Liver (tissue), 9 donors: Measurements from ENCODE around the gene TSPO2. TPM values are rescaled to one million over a fixed set of nuclear protein-coding genes. Genes with fewer than 3 reads are reported as not detected.

Experiments
- DNase-seq: peaks from one replicate; pipeline ENCODE4 v3.0.0-alpha.2; 2017; ENCODE audit warnings: low spot score
- H3K27ac ChIP-seq, 2 donors: one replicate each; pipeline ENCODE4 v1.7.0; 2013; ENCODE audit warnings: inconsistent platforms in 2 of 2, low read length in 2 of 2, control low read depth in 1 of 2, low read depth in 1 of 2, mild to moderate bottlenecking in 1 of 2
- H3K27me3 ChIP-seq, 4 donors: one replicate each; pipeline versions ENCODE4 v1.6.1 to v1.7.0; 2013; ENCODE audit warnings: low read length in 3 of 4, inconsistent platforms in 1 of 4, mild to moderate bottlenecking in 1 of 4, moderate library complexity in 1 of 4; ENCODE audit not compliant: control insufficient read depth in 4 of 4, insufficient read depth in 4 of 4
- H3K36me3 ChIP-seq, 4 donors: one replicate each; pipeline versions ENCODE4 v1.6.1 to v1.7.0; 2013; ENCODE audit warnings: low read length in 3 of 4, mild to moderate bottlenecking in 3 of 4, low read depth in 1 of 4, moderate library complexity in 1 of 4; ENCODE audit not compliant: control insufficient read depth in 4 of 4, insufficient read depth in 3 of 4
- H3K4me1 ChIP-seq, 4 donors: one replicate each; pipeline versions ENCODE4 v1.6.1 to v1.7.0; 2013; ENCODE audit warnings: low read length in 3 of 4, mild to moderate bottlenecking in 3 of 4, moderate library complexity in 1 of 4; ENCODE audit not compliant: control insufficient read depth in 4 of 4, insufficient read depth in 4 of 4
- H3K4me3 ChIP-seq, 3 donors: one replicate each; pipeline versions ENCODE4 v1.6.1 to v1.7.0; 2013; ENCODE audit warnings: low read length in 3 of 3, control low read depth in 1 of 3, low read depth in 1 of 3, mild to moderate bottlenecking in 1 of 3
- H3K9ac ChIP-seq, 2 donors: one replicate each; pipeline ENCODE4 v1.7.0; 2013; ENCODE audit warnings: low read length in 2 of 2, mild to moderate bottlenecking in 2 of 2, moderate library complexity in 2 of 2, control low read depth in 1 of 2, low read depth in 1 of 2
- H3K9me3 ChIP-seq, 4 donors: one replicate each; pipeline versions ENCODE4 v1.6.1 to v1.7.0; 2013; ENCODE audit warnings: low read length in 3 of 4; ENCODE audit not compliant: control insufficient read depth in 4 of 4
- ATF3 ChIP-seq: IDR thresholded peaks from 2 replicates; pipeline ENCODE4 v1.6.1; 2016; ENCODE audit warnings: antibody characterized with exemption
- CTCF ChIP-seq: fragments of 150-350 bp; IDR thresholded peaks from 2 replicates; pipeline ENCODE4 v1.5.1; 2017; ENCODE audit warnings: improper control_type of control experiment, low read depth, low read length; ENCODE audit not compliant: missing input control
- EGR1 ChIP-seq, 2 donors: IDR thresholded peaks; 2 replicates each; pipeline ENCODE4 v1.6.1; 2016 to 2018; ENCODE audit warnings: antibody characterized with exemption in 2 of 2, low read depth in 2 of 2
- FOXA1 ChIP-seq: IDR thresholded peaks from 2 replicates; pipeline ENCODE4 v1.6.1; 2016; ENCODE audit warnings: antibody characterized with exemption
- FOXA2 ChIP-seq: IDR thresholded peaks from 2 replicates; pipeline ENCODE4 v1.6.1; 2016; ENCODE audit warnings: antibody characterized with exemption
- GABPA ChIP-seq, 2 donors: IDR thresholded peaks in 1 of 2; conservative IDR thresholded peaks in 1 of 2; 2 replicates each; pipeline ENCODE4 v1.6.1; 2016; ENCODE audit warnings: antibody characterized with exemption in 2 of 2, mild to moderate bottlenecking in 1 of 2, moderate library complexity in 1 of 2
- HNF4A ChIP-seq, 2 donors: conservative IDR thresholded peaks; 2 replicates each; pipeline ENCODE4 v1.6.1; 2016; ENCODE audit warnings: antibody characterized with exemption in 2 of 2, mild to moderate bottlenecking in 2 of 2
- HNF4G ChIP-seq: IDR thresholded peaks from 2 replicates; pipeline ENCODE4 v1.6.1; 2016; ENCODE audit warnings: antibody characterized with exemption
- JUND ChIP-seq, 2 donors: IDR thresholded peaks; 2 replicates each; pipeline ENCODE4 v1.6.1; 2016; ENCODE audit warnings: antibody characterized with exemption in 2 of 2
- MAX ChIP-seq: IDR thresholded peaks from 2 replicates; pipeline ENCODE4 v1.6.1; 2016; ENCODE audit warnings: antibody characterized with exemption
- NR2F2 ChIP-seq: IDR thresholded peaks from 2 replicates; pipeline ENCODE4 v1.6.1; 2016; ENCODE audit warnings: antibody characterized with exemption
- RAD21 ChIP-seq, 2 donors: IDR thresholded peaks; 2 replicates each; pipeline ENCODE4 v1.6.1; 2016; ENCODE audit warnings: antibody characterized with exemption in 2 of 2, mild to moderate bottlenecking in 2 of 2
- REST ChIP-seq: IDR thresholded peaks from 2 replicates; pipeline ENCODE4 v1.6.1; 2016; ENCODE audit warnings: antibody characterized with exemption, mild to moderate bottlenecking
- RXRA ChIP-seq, 2 donors: IDR thresholded peaks; 2 replicates each; pipeline ENCODE4 v1.6.1; 2017 to 2018; ENCODE audit warnings: antibody characterized with exemption in 2 of 2, mild to moderate bottlenecking in 1 of 2
- SP1 ChIP-seq: IDR thresholded peaks from 2 replicates; pipeline ENCODE4 v1.6.1; 2018; ENCODE audit warnings: antibody characterized with exemption, mild to moderate bottlenecking
- TAF1 ChIP-seq: conservative IDR thresholded peaks from 2 replicates; pipeline ENCODE4 v1.6.1; 2016; ENCODE audit warnings: antibody characterized with exemption, mild to moderate bottlenecking
- ZBTB33 ChIP-seq: IDR thresholded peaks from 2 replicates; pipeline ENCODE4 v1.6.1; 2016; ENCODE audit warnings: antibody characterized with exemption
- WGBS: extraction: QIAGEN DNeasy Blood & Tissue Kit; methylation state at CpG from one replicate; pipeline ENCODE4 v1.1.7; 2013; 5-methylcytosine and 5-hydroxymethylcytosine counted together
- polyA plus RNA-seq, 2 donors: library from polyadenylated mRNA; stranded (reverse) in 1 of 2; unstranded in 1 of 2; fragments of 200-250 nt in 1 of 2; fragments of >200 nt in 1 of 2; fragmentation: Nextera tagmentation in 1 of 2; extraction: Ambion mirVana in 1 of 2; gene quantifications; one replicate each; pipeline versions ENCODE4 v1.2.1 to v1.2.3, GENCODE V29; 2013 to 2015
- total RNA-seq, 2 donors: library from RNA; depleted of rRNA; stranded (reverse); fragments of >200 nt; gene quantifications; one replicate each; pipeline ENCODE4 v1.2.3, GENCODE V29; 2014
- donor health status: healthy.
- donor health status: healthy.
- donor health status: healthy.
- donor health status: healthy.
- donor health status: healthy.

Gene TSPO2
- total and polyA plus RNA-seq, 4 donors: 0.25 to 64.9 (median 0.43) TPM

GRCh38 chr6:41040940-41041536, 1.2 kb upstream of the TSPO2 start:
- Histone ChIP-seq H3K27ac (peak overlapping the region; percentile 83 to 87), H3K36me3 (no peaks in the 10 kb centered on the region), H3K9ac (no peak overlapping the region), H3K4me3 (no peak overlapping the region), H3K27me3 (no peaks in the 10 kb centered on the region), H3K4me1 (peaks cover 12 to 68% (median 50%) of the 10 kb centered on the region in 4 donors), H3K9me3 (no peaks in the 10 kb centered on the region)
- WGBS: 85% methylated on average over 1 of the region's 1 CpG
- no peak for TF ChIP-seq ATF3
- peak in 1 of 2 donors; percentile 1 for TF ChIP-seq JUND (IDR thresholded peaks at IDR 0.05)
- DNase-seq: peak; percentile 83

GRCh38 chr6:41043151-41043550, 884 bp downstream of the TSPO2 start:
- H3K9ac ChIP-seq: no peak overlapping the region
- DNase-seq: no peak
- WGBS: 97% methylated on average over 3 of the region's 3 CpGs
- H3K27me3 ChIP-seq: no peaks in the 10 kb centered on the region
- no peak overlapping the region for H3K27ac ChIP-seq
- H3K9me3 ChIP-seq: no peaks in the 10 kb centered on the region
- TF ChIP-seq TAF1: no peak
- no peak for TF ChIP-seq SP1
- TF ChIP-seq GABPA (IDR thresholded peaks at IDR 0.05 in 1 of 2, conservative IDR thresholded peaks at IDR 0.05 in 1 of 2): no peak
- TF ChIP-seq CTCF: no peak
- no peak for TF ChIP-seq ATF3
- no peak for TF ChIP-seq HNF4A (conservative IDR thresholded peaks at IDR 0.05)
- TF ChIP-seq HNF4G: no peak
- TF ChIP-seq FOXA1: no peak
- no peak for TF ChIP-seq FOXA2
- H3K4me1 ChIP-seq: peaks cover 10 to 60% (median 42%) of the 10 kb centered on the region in 4 donors
- no peak overlapping the region for H3K4me3 ChIP-seq
- no peaks in the 10 kb centered on the region for H3K36me3 ChIP-seq

- 29% methylated on average over 5 of the region's 5 CpGs for WGBS
- peak; percentile 38 for DNase-seq
- Histone ChIP-seq H3K27ac (peak overlapping the region; percentile 66 to 79), H3K4me3 (no peak overlapping the region), H3K9ac (no peak overlapping the region), H3K27me3 (no peaks in the 10 kb centered on the region), H3K36me3 (no peaks in the 10 kb centered on the region), H3K4me1 (peaks cover 6 to 35% (median 25%) of the 10 kb centered on the region in 4 donors), H3K9me3 (no peaks in the 10 kb centered on the region)
- TF ChIP-seq ZBTB33: no peak
- TF ChIP-seq FOXA2: no peak
- TF ChIP-seq SP1: no peak
- no peak for TF ChIP-seq CTCF
- TF ChIP-seq HNF4A (conservative IDR thresholded peaks at IDR 0.05): no peak
- no peak for TF ChIP-seq RXRA (IDR thresholded peaks at IDR 0.05)
- no peak for TF ChIP-seq HNF4G
- TF ChIP-seq MAX: no peak
- no peak for TF ChIP-seq JUND (IDR thresholded peaks at IDR 0.05)
- no peak for TF ChIP-seq REST
- no peak for TF ChIP-seq NR2F2
- TF ChIP-seq RAD21 (IDR thresholded peaks at IDR 0.05): no peak
- TF ChIP-seq EGR1 (IDR thresholded peaks at IDR 0.05; ENCODE audit: low read depth in 2 of 2): no peak
- TF ChIP-seq TAF1: no peak
Measured at GRCh38 chr6:41045664-41046063, 3.4 kb downstream of the TSPO2 start.
